Measurements from ENCODE around the gene AFAP1.

AFAP1 gene

DNA sequence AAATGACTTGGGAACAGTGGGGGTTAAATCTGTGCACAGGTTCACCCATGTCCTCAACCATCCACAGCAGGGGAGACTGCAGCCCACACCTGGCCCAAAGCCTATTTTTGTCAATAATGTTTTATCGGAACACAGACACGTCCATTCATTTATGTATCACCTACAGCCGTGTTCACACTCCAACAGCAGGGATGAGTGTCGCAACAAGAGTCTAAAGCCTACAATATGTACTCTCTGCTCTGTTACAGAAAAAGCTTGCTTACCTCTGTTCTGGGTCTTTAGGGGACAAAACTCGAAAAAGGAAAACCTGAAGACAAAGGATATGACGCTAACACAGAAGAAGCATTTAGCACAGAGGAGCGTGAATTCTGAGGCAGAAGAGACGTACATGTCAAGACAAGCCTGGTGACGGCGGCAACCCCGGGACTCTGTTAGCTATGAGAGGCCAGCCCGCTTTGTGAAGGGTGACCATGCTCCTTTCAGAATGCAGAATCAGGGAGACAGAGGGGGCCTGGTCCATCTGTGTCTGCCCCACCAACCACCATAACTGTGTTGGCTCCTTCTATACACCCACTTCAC, 45.5 kb downstream of the AFAP1 start:
- no peak for DNase-seq (ENCODE audit: low read depth in 2 of 3, low spot score in 2 of 3)

DNA sequence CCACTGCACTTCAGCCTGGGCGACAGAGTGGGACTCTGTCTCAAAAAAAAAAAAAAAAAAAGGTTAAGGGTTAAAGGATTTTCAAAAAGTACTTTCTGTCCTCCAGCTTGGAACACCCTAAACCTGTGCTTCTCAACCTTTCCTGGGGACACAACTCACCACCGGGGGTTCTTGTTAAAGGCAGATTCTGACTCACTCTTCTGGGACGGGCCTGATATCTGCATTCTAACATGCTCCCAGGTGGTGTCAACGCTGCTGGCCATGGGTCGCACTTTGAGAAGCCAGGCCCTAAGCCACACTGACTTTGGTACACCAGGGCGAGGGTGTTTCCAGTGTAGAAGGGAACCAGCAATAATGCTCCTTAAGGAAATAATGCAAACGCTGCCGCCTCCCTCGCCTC, 46.1 kb downstream of the AFAP1 start:
- no peak for DNase-seq (ENCODE audit: low read depth in 2 of 3, low spot score in 2 of 3)

DNA sequence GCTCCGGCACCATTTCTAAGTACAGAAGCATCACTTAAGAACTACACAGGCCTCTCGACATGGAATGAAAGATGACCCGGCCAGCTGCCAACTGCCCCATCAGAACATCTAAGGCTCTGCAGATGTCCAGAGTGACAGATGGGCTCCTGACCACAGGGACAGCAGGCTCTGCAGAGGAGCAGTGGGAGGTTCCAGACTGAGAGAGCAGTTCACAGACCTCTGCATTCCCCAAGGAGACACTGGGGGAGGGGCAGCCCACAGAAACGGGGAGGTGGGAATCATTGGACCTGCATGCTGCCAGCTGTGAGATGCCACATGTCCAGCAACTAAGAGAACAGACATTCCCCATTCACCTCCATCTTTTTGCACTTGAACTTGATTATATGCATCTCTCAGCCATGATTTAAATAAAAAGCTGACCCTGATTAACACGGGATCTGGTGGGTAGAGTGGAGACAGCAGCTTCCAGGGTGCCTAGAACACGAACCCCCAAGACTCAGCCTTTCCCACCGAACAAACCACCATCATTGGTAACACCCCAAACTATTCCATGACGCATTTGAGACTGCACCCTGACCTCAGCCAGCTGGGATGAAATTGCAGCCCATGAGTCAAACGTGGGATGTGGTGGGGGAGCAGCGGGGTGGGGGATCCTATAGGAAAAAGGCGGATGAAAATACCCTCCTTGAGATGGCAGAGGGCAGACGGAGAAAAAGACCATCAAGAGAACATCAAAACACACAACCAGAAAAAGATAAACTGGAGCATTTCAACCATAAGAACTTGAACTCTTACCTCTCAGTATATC, 47.2 kb downstream of the AFAP1 start:
- no peak for DNase-seq (ENCODE audit: low read depth in 2 of 3, low spot score in 2 of 3)

DNA sequence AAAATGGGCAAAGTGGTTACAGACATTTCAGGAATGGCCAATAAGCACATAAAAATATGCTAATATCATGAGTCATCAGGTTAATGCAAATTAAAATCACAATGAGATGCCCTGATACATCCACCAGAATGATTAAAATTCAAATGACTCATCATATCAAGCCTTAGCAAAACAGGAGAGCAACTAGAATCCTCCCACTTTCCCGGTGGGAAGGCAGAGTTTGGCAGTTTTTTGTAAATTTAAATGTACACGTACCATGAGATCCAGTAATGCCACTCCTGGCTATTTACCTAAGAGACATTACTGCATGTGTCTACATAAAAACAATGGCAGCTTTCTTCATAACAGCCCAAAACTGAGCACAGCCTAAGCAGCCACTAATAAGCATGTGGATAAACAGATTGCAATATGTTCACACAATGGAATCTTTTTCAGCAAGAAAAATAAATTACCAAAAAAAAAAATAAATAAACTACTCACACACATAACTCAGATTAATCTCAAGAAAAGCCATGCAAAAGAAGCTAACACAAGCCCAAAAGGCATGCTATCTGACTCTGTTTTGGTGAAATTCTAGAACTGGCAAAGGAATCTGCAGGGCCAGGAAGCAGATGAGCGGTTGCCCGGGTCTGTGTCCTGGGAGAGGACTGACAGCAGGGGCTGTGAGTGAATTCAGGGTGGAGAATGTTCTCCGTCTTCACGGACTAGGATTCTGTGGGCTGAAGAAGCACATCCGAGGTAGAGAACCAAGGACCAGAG, 48.8 kb downstream of the AFAP1 start:
- DNase-seq (ENCODE audit: low read depth in 2 of 3, low spot score in 2 of 3): no peak

- DNase-seq (ENCODE audit: low read depth in 2 of 3, low spot score in 2 of 3): no peak
These were observed 52.2 kb downstream of the AFAP1 start for GRCh38 chr4:7887436-7887835.

GRCh38 chr4:7886007-7886973, 53.4 kb downstream of the AFAP1 start:
- no peak for DNase-seq (ENCODE audit: low read depth in 2 of 3, low spot score in 2 of 3)

GRCh38 chr4:7885216-7886006, 54.2 kb downstream of the AFAP1 start:
- DNase-seq (ENCODE audit: low read depth in 2 of 3, low spot score in 2 of 3): no peak

DNA sequence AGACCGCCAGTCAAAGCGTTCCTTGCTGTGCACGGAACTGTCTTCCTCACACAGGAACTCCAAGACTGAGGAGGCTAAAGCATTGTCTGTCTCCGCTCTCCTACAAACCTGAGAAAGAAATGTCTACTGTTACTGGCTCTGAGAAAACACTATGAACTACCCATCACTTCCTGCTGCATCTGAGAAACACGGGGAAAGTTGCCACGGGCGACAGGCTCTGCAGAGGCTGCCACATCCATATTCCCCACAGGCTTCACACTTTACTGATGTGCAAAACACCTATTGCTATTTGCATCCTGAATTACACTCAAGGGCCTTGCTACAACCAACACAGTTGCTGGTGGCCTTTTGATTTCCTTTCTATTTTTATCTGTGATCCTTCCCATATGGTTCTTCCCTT, 59.0 kb downstream of the AFAP1 start:
- DNase-seq (ENCODE audit: low read depth in 2 of 3, low spot score in 2 of 3): no peak

DNA sequence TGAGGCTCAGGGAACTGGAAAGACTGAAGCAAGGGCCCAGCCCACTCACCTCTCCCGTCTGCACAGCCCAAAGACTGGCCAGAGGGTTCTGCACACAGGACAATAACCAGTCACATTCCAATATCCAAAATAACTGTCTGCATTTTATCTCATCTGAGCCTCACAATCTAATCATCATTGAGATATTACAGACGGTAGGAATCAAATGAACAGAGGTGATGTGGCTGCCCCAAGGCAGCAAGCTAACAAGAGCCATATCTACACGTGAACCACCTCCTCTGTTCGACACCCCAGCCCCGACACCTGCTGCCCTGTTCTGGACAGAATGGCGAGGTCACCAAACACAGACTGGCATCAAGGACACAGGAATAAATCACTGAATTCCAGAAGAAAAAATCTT, 60.5 kb downstream of the AFAP1 start:
- DNase-seq (ENCODE audit: low read depth in 2 of 3, low spot score in 2 of 3): no peak

DNA sequence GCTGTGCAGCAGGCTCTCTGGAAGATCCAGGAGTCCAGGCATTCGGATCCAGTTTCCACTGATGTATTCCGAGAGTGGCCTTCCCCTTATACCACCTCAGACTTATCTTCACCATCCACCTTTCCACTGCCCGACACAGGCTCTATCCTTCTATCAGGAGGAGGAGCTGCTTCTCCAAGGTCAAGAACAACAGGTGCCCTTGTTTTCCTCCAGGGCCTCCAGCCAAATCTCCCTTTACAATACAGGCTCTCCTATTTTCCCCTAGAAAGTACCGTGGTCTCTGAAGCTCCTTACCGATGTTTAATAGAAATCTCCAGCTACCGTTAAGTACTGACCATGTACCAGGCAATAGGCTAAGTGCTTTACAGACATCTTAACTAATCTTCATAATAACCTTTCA, 61.3 kb downstream of the AFAP1 start:
- no peak for DNase-seq (ENCODE audit: low read depth in 2 of 3, low spot score in 2 of 3)

DNA sequence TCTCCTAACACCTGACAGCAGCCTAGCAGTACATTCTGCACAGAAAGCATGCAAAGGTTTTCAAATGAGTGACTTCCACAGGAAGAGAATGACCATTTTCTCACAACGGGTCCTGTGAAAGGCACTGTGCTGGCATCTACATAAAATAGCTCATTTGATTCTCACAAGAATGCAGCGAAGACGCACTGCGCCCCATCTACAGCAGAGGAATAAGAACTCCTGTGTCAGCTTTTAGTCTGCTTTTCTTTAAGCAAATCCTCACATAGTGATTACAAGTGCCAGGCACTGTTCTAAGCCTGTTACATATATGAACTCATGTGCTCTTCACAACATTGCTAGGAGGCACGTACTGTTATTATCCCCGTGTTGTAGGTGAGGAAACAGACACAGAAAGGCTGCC, 62.5 kb downstream of the AFAP1 start:
- DNase-seq (ENCODE audit: low read depth in 2 of 3, low spot score in 2 of 3): no peak

GRCh38 chr4:7876201-7876875, 63.3 kb downstream of the AFAP1 start:
- no peak for DNase-seq (ENCODE audit: low read depth in 2 of 3, low spot score in 2 of 3)

- no peak for DNase-seq (ENCODE audit: low read depth in 2 of 3, low spot score in 2 of 3)
These were observed 64.8 kb downstream of the AFAP1 start for GRCh38 chr4:7874838-7875237.

GRCh38 chr4:7873881-7874280, 65.8 kb downstream of the AFAP1 start:
- DNase-seq (ENCODE audit: low read depth in 2 of 3, low spot score in 2 of 3): no peak

GRCh38 chr4:7872264-7872771, 67.3 kb downstream of the AFAP1 start:
- DNase-seq (ENCODE audit: low read depth in 2 of 3, low spot score in 2 of 3): no peak

- DNase-seq (ENCODE audit: low read depth in 2 of 3, low spot score in 2 of 3): no peak
These were observed 68.3 kb downstream of the AFAP1 start for GRCh38 chr4:7871356-7871755.

GRCh38 chr4:7868892-7869471, 70.7 kb downstream of the AFAP1 start:
- DNase-seq (ENCODE audit: low read depth in 2 of 3, low spot score in 2 of 3): no peak

- DNase-seq (ENCODE audit: low read depth in 2 of 3, low spot score in 2 of 3): no peak
These were observed 71.3 kb downstream of the AFAP1 start for GRCh38 chr4:7868436-7868775.

DNA sequence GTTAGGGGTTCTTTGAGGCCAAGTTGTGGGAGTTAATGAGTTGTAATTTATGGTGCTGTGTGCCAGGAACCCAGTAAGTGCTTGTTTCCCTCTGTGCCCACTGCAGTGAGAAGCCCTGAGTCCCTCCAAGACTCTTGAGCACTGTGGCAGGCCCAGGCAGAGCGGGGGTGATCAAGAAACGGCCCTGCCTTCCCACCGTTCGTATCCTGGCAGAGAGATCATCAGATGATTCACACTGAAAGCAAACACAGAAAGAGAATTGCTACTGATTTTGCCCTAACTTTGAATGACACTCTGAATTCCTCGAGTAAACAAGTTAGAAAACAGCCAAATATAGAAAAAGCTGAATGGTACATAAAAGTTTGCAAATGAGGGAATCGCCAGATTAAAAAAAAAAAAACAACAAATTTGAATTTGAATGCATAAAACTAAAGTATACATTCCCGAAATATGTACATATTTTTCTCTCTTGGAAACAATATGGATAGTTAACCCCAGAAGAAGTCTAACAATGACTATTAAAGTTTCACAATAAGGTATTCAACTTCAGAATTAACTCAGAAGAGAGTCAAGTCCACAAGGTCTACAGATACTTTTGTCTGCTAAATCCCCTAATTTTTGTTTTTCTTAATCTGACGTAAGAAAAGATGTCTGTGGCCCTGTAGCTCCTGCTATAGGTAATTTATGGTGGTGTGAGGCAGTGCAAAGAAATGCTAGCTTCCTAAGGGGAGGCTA, 71.8 kb downstream of the AFAP1 start:
- DNase-seq (ENCODE audit: low read depth in 2 of 3, low spot score in 2 of 3): no peak

All from activated CD8-positive, alpha-beta memory T cell treated with anti-CD3 and anti-CD28 coated beads for 48 hours (primary cell).